GM12878 (cell line): ENCODE results near the gene FEM1B. TPM values are rescaled to one million over a fixed set of nuclear protein-coding genes. Genes with fewer than 3 reads are reported as not detected.

Source experiments
- ATAC-seq: fragments of 200-7000 bp; cut with Tn5 transposase; 3 replicates; pipeline ENCODE4 v1.9.1; 2020; ENCODE audit warnings: mild to moderate bottlenecking, moderate library complexity
- BruUV-seq: library from RNA; stranded (reverse); fragments of 400-500 nt; replicated peaks from 2 replicates; lab custom pipeline; 2021; lab: Mats Ljungman, UMichigan
- CTCF ChIA-PET: fragments of 300-600 bp; sonication (Branson Sonifier 250); formaldehyde crosslinking; extraction: SDS; loops from one replicate; lab custom pipeline; 2021; ENCODE audit warnings: inconsistent platforms; lab: Yijun Ruan, JAX
- POLR2A ChIA-PET: fragments of 350-600 bp; formaldehyde crosslinking; extraction: SDS; loops from one replicate; lab custom pipeline; 2021; ENCODE audit warnings: inconsistent platforms; lab: Charles Lee
- RAD21 ChIA-PET: fragments of 300-600 bp; sonication (Branson Sonifier 250); formaldehyde crosslinking; loops from one replicate; lab custom pipeline; 2023; ENCODE audit warnings: antibody characterized with exemption; ENCODE audit not compliant: unreplicated experiment; lab: Charles Lee
- SMC1A ChIA-PET: fragments of 300-600 bp; sonication (Branson Sonifier 250); formaldehyde crosslinking; loops from one replicate; lab custom pipeline; 2023; ENCODE audit not compliant: unreplicated experiment, uncharacterized antibody; lab: Charles Lee
- DNase-seq: peaks from one replicate; pipeline ENCODE4 v3.0.0-alpha.2; 2011; ENCODE audit warnings: low read depth, low spot score
- FAIRE-seq: peaks from 3 replicates; lab custom pipeline; 2011; peaks lifted over from hg19 to GRCh38; lab: Jason Lieb, UNC
- H2AFZ ChIP-seq: 2 replicates; pipeline ENCODE4 v1.6.0; 2011; ENCODE audit warnings: low read depth, low read length, control low read depth; ENCODE audit not compliant: control insufficient read depth
- H3K27ac ChIP-seq: 2 replicates; pipeline ENCODE4 v1.5.1; 2011; ENCODE audit warnings: control low read depth; ENCODE audit not compliant: control insufficient read depth, insufficient read depth
- H3K27me3 ChIP-seq, 2 experiments: replicated peaks in 1 of 2; 2 replicates each; pipeline versions ENCODE4 v1.6.0 to v1.6.1; 2011; ENCODE audit warnings: low read length in 1 of 2; ENCODE audit not compliant: control insufficient read depth in 2 of 2, insufficient read depth in 2 of 2
- H3K36me3 ChIP-seq, 2 experiments: 2 replicates each; pipeline ENCODE4 v1.5.1; 2011; ENCODE audit warnings: low read length in 1 of 2; ENCODE audit not compliant: control insufficient read depth in 2 of 2, insufficient read depth in 2 of 2
- H3K4me1 ChIP-seq: 2 replicates; pipeline ENCODE4 v1.6.1; 2011; ENCODE audit warnings: mild to moderate bottlenecking, low read length, moderate library complexity, mixed read lengths; ENCODE audit not compliant: control insufficient read depth, insufficient read depth
- H3K4me2 ChIP-seq: 2 replicates; pipeline ENCODE4 v1.6.0; 2011; ENCODE audit warnings: control low read depth; ENCODE audit not compliant: control insufficient read depth, insufficient read depth
- H3K4me3 ChIP-seq: fragments of 200-600 bp; sonication (generic); 2 replicates; pipeline ENCODE4 v1.5.1; 2016
- H3K79me2 ChIP-seq: 2 replicates; pipeline ENCODE4 v1.6.0; 2011; ENCODE audit warnings: low read length; ENCODE audit not compliant: control insufficient read depth, insufficient read depth
- H3K9ac ChIP-seq: 2 replicates; pipeline ENCODE4 v1.8.0; 2011; ENCODE audit warnings: low read length, control low read depth, mixed read lengths; ENCODE audit not compliant: control insufficient read depth, insufficient read depth
- H3K9me3 ChIP-seq: replicated peaks from 3 replicates; pipeline ENCODE4 v1.5.1; 2011; ENCODE audit warnings: mild to moderate bottlenecking, low read length; ENCODE audit not compliant: control insufficient read depth, insufficient read depth
- H4K20me1 ChIP-seq: 2 replicates; pipeline ENCODE4 v1.6.0; 2011; ENCODE audit not compliant: control insufficient read depth, insufficient read depth
- PRDM15 ChIP-seq: fragments of 450-650 bp; formaldehyde crosslinking; IDR thresholded peaks from 2 replicates; pipeline ENCODE4 v1.4.0; 2020; ENCODE audit warnings: mild to moderate bottlenecking, moderate library complexity
- RCOR1 ChIP-seq: conservative IDR thresholded peaks from 2 replicates; pipeline ENCODE4 v1.6.1; 2012; ENCODE audit warnings: low read depth, low read length, improper control_type of control experiment
- SRF ChIP-seq, 2 experiments: IDR thresholded peaks; 2 replicates each; pipeline ENCODE4 v1.6.1; 2011; ENCODE audit warnings: low read depth in 2 of 2, low read length in 2 of 2, mild to moderate bottlenecking in 1 of 2, moderate library complexity in 1 of 2
- STAT1 ChIP-seq: fragments of 450-650 bp; conservative IDR thresholded peaks from 2 replicates; pipeline ENCODE4 v1.6.1; 2014; ENCODE audit warnings: antibody characterized with exemption, mild to moderate bottlenecking
- WGBS: methylation state at CpG from one replicate; pipeline ENCODE4 v1.1.6; 2016; ENCODE audit warnings: low lambda C conversion rate; ENCODE audit not compliant: insufficient replicate concordance, insufficient coverage; ENCODE audit errors: missing lambda C conversion rate; 5-methylcytosine and 5-hydroxymethylcytosine counted together
- in situ Hi-C: fragments of 300-500 bp; cut with MboI; formaldehyde crosslinking; loops from 9 replicates; pipeline ENCODE4 v1.14.3; 2018; ENCODE audit warnings: mixed read lengths
- intact Hi-C: fragments of 100-400 bp; cut with micrococcal nuclease; formaldehyde crosslinking; loops from one replicate; pipeline ENCODE4 v1.14.2; 2022; ENCODE audit not compliant: unreplicated experiment
- polyA plus RNA-seq, 11 experiments: library from polyadenylated mRNA; depleted of rRNA in 4 of 11; unstranded in 6 of 11; stranded (reverse) in 5 of 11; fragments of >200 nt; fragmentation: Nextera tagmentation in 4 of 11; fragmentation: Illumina TruSeq in 1 of 11; extraction: Ambion mirVana in 4 of 11; extraction: Trizol in 1 of 11; gene quantifications; 1 replicate in 1 of 11; 2 replicates in 10 of 11; pipeline versions ENCODE4 v1.2.1 to v1.2.3, GENCODE V29; 2011 to 2016; ENCODE audit warnings: inconsistent platforms in 2 of 11, missing spikeins in 2 of 11, low read depth in 1 of 11
- total RNA-seq, 4 experiments: library from RNA; depleted of rRNA in 3 of 4; stranded (reverse); fragments of >200 nt in 3 of 4; fragmentation: Illumina TruSeq in 1 of 4; extraction: Trizol in 1 of 4; gene quantifications; 2 replicates each; pipeline versions ENCODE4 v1.2.1 to v1.2.3, GENCODE V29; 2013 to 2021

The FEM1B gene
- total and polyA plus RNA-seq, 10 of the 15 experiments (the other 5 are each of a cell fraction or from before 2014, with no cell fraction given), result 5.5 to 61.1 (median 18.2) TPM

GRCh38 chr15:68341760-68342725 lies 64.5 kb downstream of the FEM1B start:
- ATAC-seq, result no peak
- no peak overlapping the region for H2AFZ ChIP-seq
- in situ Hi-C loops, result no loop called here
- POLR2A ChIA-PET, result no interaction called here
- TF ChIP-seq SRF (IDR thresholded peaks at IDR 0.05; ENCODE audit: low read depth in 2 of 2, low read length in 2 of 2) (no peak), STAT1 (no peak), PRDM15 (no peak), RCOR1 (no peak)
- TF ChIP-seq, all 136 proteins: peak for 0
- FAIRE-seq (no peak), DNase-seq (no peak)
- H3K4me2 ChIP-seq, result no peak overlapping the region
- H3K4me1 ChIP-seq, result no peaks in the 10 kb centered on the region
- no peaks in the 10 kb centered on the region for H3K36me3 ChIP-seq
- H3K9me3 ChIP-seq, result no peaks in the 10 kb centered on the region
- ChIA-PET RAD21 (interaction anchor here (0.7 kb wide), 1 partner anchor 1433 kb away, joined by 3 read pairs; no protein-coding TSS in a partner anchor), CTCF (interaction anchor here (0.5 kb wide), 1 partner anchor 94 kb away, joined by 3 read pairs; no protein-coding TSS in a partner anchor), SMC1A (no interaction called here)
- no TSS peak for BruUV-seq
- no peak overlapping the region for H3K4me3 ChIP-seq
- 18% methylated on average over 17 of the region's 17 CpGs for WGBS
- H4K20me1 ChIP-seq, result no peaks in the 10 kb centered on the region; the same call in 1 of the 2 replicates
- intact Hi-C loops, result no loop called here
- H3K9ac ChIP-seq, result no peak overlapping the region
- H3K79me2 ChIP-seq, result no peaks in the 10 kb centered on the region
- no peaks in the 10 kb centered on the region; a peak in 2 of 4 replicates for H3K27me3 ChIP-seq
- H3K27ac ChIP-seq, result no peak overlapping the region
